GM23338 (cell line): ENCODE measurements around the gene FAM168A.

ENCODE experiments used
- CREB1 ChIP-seq: fragments of 250-450 bp; sonication (Bioruptor Pico); IDR thresholded peaks from 2 replicates; pipeline ENCODE4 v1.5.0; 2020; ENCODE audit warnings: low read depth, mild to moderate bottlenecking, moderate library complexity
- CTCF ChIP-seq, 2 experiments: fragments of 200-600 bp in 1 of 2; sonication (generic) in 1 of 2; conservative IDR thresholded peaks; 2 replicates each; pipeline versions ENCODE4 v1.5.1 to v1.6.1; 2016 to 2017; ENCODE audit warnings: antibody characterized with exemption in 2 of 2, low read depth in 2 of 2, mild to moderate bottlenecking in 2 of 2, moderate library complexity in 1 of 2
- EZH2 ChIP-seq: fragments of 200-600 bp; sonication (generic); IDR thresholded peaks from one replicate; pipeline ENCODE4 v1.8.0; 2017; ENCODE audit warnings: antibody characterized with exemption, mild to moderate bottlenecking, low read depth; ENCODE audit not compliant: unreplicated experiment
- EZH2phosphoT487 ChIP-seq: fragments of 200-600 bp; sonication (generic); IDR thresholded peaks from one replicate; pipeline ENCODE4 v1.8.1; 2018; ENCODE audit warnings: antibody characterized with exemption; ENCODE audit not compliant: unreplicated experiment
- NANOG ChIP-seq: IDR thresholded peaks from 2 replicates; pipeline ENCODE4 v1.6.1; 2016; ENCODE audit warnings: antibody characterized with exemption, borderline replicate concordance
- POLR2AphosphoS5 ChIP-seq: IDR thresholded peaks from 2 replicates; pipeline ENCODE4 v1.6.1; 2016; ENCODE audit warnings: antibody characterized with exemption, low read depth
- REST ChIP-seq: IDR thresholded peaks from one replicate; pipeline ENCODE4 v1.6.1; 2018; ENCODE audit warnings: antibody characterized with exemption; ENCODE audit not compliant: unreplicated experiment

DNA sequence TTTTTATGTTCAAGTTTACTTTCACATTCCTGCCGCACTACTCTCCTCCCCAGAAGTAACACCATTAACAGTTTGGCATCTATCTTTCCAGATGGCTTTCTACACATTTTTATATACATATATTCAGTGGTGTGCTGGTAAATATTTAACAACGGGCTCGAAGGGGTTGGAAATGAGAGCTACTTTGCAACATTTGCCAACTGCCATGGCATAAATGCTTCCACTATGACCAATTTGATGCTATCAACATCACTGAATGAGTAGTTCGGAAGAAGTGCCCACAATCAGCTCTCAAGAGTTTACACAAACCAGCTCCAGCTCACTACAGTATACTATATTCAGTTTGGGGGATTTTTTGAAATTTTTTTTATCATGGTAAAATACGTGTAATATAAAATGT lies 166.5 kb downstream of the FAM168A start:
- TF ChIP-seq CTCF (conservative IDR thresholded peaks at IDR 0.05; ENCODE audit: low read depth in 2 of 2) (no peak), EZH2phosphoT487 (no peak), NANOG (no peak), CREB1 (CRISPR knock-in tag) (no peak), EZH2 (no peak), POLR2AphosphoS5 (no peak), REST (no peak)
